OCI-LY3 (cell line): ENCODE results near the gene ACBD5.

Source experiments
- CTCF ChIP-seq: fragments of 200-600, 300-600 bp; sonication (generic); IDR thresholded peaks from 2 replicates; pipeline ENCODE4 v1.5.1; 2014; ENCODE audit warnings: antibody characterized with exemption, low read length, low read depth
- EZH2phosphoT487 ChIP-seq: fragments of 200-600 bp; shearing (Covaris generic); IDR thresholded peaks from 2 replicates; pipeline ENCODE4 v1.6.1; 2018; ENCODE audit warnings: antibody characterized with exemption, mixed run types, low read depth

- no peak for TF ChIP-seq CTCF
- no peak for TF ChIP-seq EZH2phosphoT487
These were observed 87.3 kb downstream of the ACBD5 start for GRCh38 chr10:27153329-27153728.
